ENCODE data around the gene ATP11A.

ATP11A gene

DNA sequence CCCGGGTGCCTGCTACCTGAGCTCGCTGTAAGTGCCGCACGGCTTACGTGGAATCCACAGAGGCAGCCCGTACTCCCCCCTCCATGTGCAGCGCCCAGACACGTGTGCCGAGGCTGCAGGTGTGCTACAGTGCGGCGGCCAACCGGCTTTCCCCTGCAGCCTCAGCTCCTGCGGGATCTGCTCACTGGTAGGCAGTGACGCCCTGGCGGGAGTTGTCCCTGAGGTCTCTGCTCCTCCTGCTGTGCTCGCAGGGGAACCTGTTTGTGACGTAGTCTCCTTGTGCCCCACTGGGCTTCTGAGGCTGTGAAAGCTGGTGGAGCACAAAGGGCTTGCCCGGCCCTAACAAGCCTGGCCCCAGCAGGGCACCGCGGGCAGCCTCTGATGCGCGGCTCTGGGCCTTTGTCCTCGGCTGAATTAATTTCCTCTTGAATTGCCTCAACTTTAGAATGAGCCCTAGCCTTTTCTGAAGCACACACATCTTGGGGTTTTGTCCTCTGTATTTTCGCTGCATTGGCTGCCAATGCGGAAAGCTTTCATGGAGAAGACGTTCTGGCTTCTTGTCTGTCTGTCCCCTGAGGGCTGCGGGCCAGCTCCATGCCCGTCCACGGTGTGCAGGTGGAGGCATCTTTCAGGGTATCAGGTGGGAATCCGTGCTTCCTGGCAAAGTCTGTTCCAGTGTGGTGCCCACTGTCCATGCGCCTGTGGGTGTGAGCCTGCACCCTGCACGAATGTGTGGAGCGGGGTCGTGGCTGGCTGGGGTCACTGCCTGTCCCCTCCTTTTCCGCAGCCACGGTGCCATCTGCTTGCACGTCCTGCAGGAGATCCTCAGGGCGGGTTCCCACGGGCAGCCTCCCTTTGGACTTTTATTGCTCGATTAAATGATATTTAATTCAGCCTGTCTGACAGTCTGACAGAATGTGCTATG is 201.9 kb downstream of the ATP11A start:
- DNase-seq (ENCODE audit: low read depth, low spot score) = peak; percentile 85

DNA sequence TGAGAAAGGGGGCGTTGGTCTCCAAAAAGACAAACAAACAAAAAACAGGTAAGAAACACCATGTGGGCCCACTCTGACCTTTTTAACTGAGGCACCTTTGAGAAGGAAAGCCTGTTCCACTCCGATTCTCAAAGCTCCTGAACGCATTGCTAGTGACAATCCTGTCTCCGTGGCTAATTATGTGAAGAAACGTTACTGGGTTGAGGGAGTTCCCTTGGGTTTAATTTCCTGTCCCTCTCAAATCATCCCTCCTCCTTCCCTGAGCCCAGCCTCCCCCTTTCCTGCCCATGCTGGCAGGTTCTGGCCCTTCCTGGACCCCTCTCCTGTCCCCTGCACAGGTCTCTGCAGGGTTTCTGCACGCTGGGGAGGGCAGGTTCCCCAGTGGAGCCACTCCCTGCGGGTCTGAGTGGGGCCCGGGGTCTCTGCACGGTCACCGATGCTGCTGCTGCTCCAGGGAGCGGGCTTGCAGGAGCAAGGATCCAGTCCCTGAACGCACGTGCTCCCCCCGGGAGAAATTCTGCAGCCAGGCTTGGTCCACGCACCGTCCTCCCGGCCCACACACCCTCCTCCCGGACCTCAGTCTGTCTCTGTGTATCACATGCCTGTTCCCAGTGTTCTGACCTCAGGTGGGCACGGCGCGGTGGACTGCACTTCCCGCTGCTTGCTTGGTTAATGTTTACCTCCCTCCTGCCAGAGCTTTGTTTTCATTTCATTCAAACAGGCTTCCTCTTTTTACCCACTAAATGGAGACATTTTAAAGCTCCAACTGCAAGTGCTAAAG is 202.8 kb downstream of the ATP11A start:
- peak; percentile 50 for DNase-seq (ENCODE audit: low read depth, low spot score)

DNA sequence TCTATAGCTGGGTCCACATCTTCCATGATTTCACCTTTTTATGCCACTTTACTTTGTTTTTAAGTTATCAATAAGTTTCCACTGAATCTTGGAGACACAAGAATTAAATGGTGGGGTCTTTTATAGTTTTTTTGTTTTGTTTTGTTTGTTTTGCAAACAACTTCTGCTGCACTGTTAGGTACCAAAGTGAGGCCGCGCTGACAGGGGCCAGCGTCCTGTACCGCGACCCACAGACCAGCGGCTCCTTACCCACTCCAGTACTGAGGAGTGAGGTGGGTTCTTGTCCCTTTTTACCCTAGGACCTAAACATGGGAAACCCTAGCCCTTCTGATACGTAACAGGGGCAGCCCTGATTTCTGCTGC is 203.3 kb downstream of the ATP11A start:
- DNase-seq (ENCODE audit: low read depth, low spot score) = no peak

DNA sequence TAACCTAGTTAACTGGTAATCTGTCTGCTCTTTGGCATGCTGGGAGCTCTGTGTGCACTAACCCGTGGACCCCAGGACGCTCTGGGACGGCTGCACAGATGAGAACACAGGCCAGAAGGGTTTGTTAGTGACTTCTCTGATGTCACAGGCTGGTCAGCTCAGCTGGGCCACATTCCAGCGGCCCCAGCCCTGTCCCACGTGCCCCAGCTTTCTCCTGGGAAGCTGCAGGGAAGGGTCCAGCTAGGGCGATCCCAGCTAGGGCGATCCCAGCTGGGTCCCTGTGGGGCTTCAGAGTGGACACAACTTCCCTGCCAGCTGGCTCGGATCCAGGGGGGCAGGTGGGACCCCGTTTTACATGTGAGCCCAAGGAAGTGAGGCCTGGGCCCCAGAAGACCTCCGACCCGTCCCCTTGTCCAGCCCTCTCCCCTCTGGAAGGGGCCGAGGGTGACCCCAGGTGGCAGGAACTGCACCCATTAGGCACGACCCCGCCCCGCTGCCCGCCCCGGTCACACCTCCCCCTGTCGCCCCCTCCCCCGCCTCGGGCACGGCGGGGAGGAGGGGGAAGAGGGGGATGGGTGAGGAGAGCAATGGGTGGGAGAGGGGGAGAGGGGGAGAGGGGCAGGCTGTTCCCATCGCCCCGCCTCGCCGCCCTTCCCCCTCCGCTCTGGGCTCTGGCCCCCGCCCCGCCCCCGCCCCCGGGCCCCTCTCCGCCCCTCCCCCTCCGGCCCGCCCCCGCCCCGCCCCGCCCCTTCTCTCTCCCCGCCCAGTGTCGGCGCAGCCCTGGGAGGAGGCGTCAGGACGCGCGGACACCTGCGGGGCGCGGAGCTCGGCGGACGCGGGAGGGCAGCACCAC is 204.0 kb downstream of the ATP11A start:
- DNase-seq (ENCODE audit: low read depth, low spot score) = peak; percentile 89

DNA sequence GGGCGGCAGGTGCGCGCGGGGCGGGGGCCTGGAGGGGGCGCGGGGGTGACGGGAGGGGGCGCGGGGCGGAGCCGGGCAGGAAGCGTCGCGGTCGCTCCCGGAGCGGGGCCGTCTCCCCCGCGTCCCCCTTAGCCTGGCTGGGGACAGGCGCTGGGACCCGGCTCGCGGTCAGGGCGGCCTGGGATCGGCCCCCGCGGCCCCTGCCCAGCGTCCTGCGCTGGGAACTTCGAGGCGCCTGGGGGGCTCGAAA is 204.5 kb downstream of the ATP11A start:
- DNase-seq (ENCODE audit: low read depth, low spot score) = no peak

DNA sequence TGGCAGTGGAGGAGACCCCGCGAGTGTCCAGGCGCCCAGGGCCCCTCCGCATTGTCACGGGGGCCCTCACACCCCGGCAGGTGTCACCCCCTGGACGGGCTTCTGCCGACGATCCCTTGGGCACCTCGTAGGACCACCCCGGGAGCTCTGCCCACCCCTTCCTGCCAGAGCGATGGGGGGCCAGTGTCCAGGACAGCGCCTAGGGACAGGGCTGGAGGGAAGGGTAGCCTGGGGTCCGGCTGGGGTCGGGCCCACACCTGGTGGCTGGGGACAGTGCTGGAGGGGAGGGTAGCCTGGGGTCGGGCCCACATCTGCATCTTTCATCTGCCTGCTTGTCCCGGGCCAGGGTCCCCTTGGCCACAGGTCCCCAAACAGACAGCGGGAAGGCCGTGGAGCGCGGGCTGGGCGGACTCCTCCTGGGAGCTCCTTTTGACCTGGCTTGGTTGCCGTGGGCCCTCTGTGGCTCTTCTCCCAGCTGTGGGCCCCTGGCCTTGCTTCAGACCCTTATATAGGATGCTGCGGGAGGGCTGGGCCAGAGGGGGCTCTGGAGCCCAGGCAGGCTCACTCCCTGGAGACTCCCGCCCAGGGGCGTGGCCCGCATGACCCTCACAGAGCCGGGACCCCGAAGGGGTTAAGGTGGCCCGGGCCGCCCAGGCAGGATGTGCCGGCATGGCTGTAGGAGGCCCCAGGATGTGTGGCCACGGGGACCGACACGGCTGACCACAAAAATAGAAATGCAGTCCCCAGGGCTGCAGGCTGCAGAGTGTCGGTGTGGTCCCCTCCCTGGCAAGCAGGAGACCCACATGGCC is 205.0 kb downstream of the ATP11A start:
- DNase-seq (ENCODE audit: low read depth, low spot score) = peak; percentile 46

DNA sequence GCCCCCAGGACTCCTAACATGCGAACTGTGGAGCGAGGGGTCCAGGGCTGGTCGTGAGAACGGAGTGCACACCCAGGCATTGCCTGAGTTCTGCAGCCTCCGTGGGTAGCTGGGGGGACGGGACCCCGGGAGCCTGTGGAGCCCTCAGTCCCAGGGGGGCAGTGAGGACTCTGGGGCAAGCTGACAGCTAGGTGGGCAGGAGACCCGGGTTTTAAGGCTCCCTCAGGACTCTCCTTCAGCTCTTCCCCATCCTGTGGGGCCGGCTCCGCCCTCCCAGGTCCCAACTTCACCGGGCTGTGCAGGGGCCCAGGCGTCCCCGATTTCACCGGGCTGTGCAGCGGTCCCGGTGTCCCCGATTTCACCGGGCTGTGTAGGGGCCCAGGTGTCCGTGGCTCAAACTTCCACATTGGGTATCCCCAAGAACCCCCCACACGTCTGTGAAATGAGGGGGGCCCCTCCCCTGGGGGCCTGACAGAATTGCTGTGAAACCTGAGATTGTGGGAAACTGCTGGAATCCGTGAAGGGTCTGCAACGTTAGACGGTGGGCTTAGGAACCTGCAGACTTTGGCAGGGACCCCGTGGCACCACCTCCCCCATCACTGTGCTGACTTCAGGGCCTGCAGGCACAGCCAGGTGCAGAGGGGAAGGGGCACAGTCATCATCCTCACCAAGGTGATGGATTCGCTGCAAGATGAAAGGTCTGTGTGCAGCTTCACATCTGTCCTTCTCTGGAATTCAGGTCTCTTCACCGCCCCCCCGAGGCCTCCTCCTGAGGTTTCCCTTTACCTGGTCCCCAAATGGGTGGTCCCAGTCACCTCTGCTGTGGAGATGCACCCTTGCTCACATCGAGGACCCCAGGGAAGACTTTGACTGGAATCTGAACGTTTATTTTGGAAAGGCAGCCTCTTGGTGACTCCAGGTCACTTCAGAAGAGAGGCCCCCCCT is 206.0 kb downstream of the ATP11A start:
- DNase-seq (ENCODE audit: low read depth, low spot score) = no peak

DNA sequence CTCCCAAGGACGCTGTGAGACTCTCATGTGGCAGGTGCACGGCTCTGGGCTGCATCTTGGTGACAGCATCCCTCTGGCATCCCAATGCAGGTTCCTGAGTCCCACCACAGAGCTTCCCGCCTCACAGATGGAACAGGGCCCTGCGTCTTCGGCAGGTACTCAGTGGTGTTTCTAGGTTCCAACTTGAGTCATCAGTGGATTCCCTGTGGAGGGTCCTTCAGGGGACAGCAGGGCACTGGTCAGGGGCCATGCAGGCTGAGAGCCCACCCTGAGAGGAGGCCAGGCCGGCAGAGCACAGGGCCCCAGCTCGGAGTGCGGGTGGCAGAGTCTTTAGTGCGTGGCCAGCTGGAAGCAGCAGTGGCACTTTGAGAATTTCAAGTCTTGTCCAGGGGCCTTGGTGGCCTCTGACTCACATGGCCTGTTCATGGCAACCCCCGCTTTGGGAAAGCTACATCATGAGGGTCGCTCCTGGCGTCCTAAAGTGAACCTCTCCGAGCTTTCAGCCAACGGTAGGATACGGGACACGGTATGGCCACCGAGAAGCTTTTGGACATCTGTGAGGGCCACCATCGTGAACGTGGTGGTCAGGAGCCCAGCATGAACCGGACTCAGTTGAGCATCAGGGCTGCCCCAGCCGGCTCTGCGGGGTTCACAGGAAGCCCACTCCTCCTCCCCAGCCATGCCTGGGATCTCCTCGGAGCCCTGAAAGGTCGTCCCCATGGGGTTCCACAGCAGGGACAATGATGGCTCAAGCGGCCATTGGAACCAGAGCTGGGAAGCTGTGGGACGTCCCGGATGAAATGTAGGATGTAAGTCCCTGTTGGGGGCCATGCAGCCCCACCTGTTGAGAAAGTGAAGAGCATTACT is 207.1 kb downstream of the ATP11A start:
- no peak for DNase-seq (ENCODE audit: low read depth, low spot score)

DNA sequence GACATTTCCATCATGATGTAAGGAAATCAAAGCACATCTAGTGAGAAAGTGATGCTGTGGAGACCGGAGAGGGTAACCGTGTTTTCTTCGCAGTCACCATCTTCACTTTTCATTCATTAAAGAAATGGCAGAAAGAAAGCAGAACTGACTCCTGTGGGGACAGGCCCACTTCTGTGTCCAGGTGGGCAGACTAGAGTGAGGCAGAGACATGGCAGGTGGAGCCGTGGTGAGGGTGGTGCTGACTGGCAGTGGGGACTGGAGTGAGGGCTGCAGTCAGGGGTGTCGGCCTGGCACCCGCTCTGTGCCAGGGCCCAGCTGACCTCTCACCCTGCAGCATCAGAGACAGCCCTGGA is 207.7 kb downstream of the ATP11A start:
- DNase-seq (ENCODE audit: low read depth, low spot score) = no peak

DNA sequence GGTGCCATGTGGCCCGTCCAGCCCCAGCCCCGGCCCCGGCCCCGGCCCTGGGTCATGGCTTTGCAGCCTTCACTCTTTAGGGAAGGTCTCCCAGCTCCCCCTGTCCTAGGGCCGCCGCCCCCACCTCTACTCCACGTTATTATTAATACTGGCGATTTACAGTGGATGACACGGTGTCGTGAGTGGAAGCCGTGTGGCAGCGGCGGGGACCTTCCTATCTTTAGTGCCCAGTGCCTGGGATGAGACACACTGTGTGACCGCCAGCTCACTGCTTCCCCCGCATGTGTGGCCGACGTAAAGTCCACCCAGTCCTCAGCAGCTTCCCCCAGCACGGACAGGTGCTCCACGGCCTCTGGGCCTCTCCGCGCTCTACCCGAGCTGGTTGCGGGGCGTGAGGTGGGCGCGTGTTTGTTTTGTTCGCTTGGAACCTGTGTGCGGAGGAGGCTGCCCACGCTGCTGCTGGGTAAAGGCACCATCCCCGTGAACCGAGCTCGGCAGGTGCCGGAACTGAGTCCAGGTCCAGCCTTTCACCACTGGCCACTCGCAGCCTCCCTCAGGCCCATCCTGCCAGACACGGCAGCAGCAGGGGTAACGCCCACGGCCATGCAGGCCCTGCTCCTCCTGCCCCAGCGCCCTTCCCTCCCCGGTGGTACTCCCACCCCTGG is 208.2 kb downstream of the ATP11A start:
- DNase-seq (ENCODE audit: low read depth, low spot score) = no peak

DNA sequence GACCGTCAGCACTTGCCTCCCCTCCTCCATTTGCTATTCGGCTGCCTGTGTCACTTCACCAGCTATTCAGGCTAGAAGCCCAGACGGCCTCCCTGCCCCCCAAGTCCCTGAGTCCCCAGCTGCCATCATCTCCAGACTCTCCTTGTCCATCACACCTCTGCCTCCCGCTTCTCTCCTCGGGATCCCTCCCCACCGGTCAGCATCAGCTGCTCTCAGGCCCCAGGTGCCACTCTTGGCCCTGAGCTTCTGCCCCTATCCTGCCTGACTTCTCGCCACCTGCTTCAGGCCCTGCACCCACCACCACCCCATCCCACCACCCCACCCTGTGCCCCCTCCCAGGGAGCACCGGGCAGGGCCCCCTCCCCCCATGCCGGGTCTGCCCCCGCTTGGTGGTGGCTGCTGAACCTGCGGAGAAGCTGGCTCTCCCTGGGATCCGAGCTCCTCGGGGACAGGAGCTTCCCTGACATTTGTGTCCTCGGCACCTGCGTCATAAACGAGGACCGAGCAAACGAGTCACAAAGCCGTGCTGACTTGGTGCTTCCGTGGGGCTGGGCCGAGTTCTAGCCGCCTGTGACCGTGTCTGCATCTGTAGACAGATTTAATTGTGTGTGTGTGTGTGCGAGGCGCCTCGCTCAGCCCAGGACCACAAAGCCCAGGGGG is 208.9 kb downstream of the ATP11A start:
- DNase-seq (ENCODE audit: low read depth, low spot score) = no peak

DNA sequence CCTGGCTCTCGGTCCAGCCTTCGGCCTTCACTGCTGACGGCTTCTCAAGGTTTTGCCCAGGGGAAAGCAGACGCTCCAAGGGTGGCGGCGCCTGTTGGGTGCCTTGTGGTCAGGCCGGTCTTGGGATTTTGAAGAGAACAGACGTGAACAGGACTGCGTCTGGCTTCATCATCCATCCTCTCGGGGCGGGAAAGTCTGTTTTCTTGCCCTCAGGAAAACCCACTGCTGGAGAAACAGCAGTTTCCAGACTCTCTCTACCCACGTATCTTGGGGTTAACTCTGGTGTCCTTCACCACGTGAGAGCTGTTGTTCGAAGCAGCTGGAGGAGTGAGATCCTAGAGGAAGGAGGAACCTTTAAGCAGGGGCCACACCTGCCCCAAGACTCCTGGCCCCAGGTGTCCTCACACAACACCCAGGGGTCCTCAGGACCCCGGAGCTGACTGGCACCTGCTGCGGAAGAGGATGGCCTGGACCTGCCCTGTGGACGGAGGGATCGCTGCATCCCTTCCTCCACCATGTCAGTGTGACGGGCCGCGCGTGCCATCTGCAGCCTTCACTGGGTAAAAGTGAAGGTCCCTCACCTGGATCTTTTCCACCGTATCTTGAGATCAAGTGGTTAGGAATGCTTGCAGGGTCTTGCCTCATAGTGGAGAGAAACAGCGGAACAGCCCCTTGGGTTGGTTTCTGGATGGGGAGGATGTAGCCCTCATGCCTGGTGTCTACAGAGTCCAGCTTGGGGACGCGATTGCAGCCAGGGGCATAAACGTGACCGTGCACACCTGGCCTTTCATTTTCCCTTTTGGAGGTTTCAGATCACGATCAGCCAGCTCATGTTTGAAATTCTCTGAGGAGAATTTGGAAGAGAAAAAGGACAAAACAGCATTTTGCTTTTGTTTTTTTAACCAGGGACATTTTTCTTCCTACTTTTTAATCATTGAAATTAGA is 209.7 kb downstream of the ATP11A start:
- DNase-seq (ENCODE audit: low read depth, low spot score) = peak; percentile 34

DNA sequence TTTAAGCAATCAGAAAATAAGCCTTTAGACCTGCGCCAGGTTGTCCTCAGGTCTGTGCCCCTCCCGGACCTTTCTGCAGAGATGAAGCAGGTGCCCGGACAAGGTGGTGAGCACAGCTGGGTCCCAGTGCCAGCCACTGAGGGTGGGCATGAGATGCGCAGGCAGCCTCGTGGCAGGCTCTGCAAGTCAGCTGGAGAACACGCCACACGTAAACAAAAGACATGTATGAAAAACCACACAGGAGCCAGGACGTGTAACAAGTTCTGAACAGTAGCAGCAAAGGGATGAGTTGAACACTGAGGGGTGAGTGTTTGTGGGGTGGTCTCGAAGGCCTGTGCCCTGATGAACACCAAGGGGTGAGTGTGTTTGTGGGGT is 210.4 kb downstream of the ATP11A start:
- no peak for DNase-seq (ENCODE audit: low read depth, low spot score)

DNA sequence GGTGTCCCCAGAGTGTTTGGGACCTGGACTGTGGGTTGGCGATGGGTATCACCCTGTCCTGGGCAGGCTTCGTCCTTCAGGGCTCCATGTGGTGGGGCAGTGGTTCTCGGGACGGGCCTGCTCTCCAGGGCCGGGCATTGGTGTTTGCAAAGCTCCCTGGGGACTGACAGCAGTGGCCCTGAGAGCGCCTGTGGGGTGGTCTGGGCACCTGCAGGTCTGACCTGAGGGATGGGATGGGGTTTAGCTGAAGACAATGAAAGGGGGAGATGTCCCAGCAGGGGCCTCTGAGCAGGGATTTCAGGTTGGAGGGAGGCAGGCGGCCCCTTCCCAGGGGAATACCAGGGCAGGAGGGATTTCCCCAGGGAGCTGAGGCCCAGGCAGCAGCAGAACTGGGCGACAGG is 210.9 kb downstream of the ATP11A start:
- no peak for DNase-seq (ENCODE audit: low read depth, low spot score)

DNA sequence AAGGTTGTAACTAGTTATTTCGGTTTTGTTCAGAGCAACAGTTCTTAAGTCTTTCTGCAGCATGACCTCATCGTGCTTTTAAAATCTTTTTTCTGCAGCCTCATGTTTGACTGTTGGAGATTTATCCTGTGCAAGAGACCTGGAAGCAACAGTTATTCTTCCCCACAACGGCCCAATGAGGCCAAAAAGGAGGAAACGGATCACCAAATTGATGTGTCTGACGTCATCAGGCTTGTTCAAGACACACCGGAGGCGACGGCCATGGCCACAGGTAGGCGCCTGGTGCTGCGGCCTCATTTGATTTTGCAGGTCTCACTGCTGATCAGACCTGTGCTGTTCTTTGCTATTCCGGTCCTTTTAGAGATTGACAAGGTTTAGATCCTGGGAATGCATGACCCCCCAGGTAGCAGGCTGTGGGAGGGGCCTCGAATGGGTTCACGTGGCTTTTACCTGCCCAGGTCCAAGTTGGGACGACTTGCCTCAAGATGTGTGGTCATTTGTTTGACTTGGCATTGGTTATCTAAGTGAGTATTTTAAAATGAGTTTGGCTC is 212.3 kb downstream of the ATP11A start:
- peak; percentile 40 for DNase-seq (ENCODE audit: low read depth, low spot score)

DNA sequence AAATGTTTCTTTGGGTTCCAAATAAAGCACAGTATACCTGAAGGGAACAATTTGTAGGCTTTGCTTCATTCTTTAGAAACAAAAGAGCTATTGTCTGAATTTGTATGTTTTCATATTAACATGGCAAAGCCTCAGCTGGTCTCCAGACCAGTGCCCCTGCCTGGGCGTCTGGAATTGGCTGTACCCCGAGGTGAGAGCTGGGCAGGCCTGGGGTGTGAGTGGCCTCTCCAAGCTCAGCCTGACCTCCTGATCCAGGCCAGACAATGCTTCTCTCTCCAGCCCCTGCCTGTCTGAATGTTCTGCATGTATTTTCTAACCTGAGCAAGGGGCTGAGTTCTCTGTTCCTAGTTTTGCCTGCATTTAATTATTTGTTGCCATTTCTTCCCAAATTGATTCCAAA is 212.8 kb downstream of the ATP11A start:
- no peak for DNase-seq (ENCODE audit: low read depth, low spot score)

DNA sequence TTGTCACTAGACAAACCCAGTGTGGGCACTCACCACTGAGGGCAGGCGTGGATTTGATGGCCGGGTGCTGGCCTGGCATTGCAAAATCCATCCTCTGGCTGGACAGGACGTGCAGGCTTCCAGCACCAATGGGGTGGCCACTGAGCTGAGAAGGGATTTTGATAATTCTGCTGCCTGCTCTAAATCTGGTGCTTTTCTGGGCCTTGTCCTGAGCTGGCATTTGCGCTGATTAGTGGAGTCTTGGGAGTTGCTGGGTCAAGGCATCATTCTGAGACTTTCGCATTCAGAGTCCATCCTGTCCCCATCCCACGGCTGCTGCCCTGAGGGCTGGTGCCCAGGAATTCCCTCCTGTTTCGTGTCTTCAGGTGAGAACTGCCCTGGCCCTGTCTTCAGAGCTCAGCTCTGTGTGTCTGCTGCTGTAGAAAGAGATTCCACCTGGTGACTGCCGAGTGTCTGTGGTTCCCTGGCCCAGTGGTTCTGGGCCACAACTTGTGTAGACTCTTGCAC is 213.3 kb downstream of the ATP11A start:
- no peak for DNase-seq (ENCODE audit: low read depth, low spot score)

All from ELF-1 (cell line).